ENCODE results near the gene FOXJ3.
A peak's percentile ranks its signal among the peaks of the same experiment; 100 is the strongest.

The FOXJ3 gene

DNA sequence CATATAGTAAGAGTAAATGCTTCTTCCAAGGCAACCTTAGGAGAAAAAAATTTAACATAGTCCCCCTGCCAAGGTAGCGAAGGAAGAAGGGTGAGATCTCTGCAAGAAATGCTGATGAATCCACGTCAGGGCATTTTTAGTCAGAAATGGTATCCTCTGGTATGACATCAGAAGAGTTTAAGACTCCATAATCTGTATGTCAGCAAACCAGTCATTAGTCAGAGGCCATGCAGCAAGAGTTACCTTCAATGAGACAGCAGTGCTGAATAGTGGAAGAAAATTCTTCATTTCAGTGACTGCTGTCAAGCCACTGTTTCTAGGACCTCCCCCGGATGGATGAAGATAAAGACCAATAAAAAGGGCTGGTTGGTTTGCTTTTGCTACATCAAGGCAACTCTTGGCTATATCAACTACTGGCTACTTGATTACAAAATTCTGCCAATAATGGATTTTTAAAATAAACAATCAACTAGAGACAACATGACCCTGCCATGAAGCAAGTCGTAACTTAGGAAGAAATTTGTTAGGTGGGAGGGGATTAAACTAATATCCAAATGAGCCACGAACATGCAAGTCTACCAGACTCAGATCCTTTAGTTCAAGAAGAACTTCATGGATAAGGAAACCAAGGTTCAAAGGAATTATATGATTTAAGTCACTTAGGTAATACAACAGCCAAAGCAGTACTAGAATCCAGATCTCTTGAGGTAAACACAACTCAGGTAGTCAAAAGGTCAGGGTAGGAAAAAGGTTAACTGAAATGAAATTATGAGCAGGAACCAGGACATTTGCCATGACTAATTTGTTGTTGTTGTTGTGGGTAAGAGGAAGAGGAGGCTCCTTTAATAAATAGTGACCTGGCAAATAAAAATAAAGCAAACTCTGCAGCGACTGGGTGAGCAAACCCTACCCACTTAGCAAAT, 144.8 kb downstream of the FOXJ3 start:
- no peak for DNase-seq (ENCODE audit: low spot score)

DNA sequence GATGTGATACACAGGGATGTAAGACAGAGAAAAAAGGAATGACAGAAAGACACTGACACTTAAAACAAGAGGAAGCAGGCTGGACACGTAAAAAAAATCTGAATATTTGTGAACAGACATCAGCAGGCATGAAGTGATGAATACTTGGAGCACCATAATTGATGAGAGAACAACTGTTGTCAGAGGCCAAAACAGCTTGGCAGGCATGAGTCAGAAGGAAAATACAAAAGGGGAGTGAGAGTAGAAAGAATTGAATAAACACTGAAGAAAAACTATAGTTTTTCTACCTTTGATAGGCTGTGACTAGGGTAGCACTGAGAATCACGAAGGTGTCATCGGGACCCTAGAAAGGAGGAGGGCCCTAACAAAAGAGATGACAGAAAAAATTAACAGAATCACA, 148.9 kb downstream of the FOXJ3 start:
- peak; percentile 52 for DNase-seq (ENCODE audit: low spot score)

DNA sequence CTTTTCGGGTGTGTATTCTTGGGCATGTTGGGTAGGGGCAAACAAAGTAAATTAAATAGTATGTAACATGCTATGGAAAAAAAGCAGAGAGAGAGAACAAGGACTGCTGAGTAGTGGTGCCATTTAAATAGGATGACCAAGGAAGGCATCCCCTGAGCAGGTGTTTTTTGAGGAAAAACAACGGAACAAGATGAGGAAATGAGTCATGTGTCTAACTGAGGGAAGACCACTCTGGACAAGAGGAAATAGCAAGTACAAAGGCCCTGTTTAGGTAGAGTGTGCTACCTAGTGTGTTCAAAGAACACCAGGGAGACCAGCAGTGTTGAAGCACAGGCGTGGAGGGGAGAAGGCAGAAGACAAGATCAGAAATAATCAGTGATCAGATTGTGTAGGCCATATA, 150.4 kb downstream of the FOXJ3 start:
- no peak for DNase-seq (ENCODE audit: low spot score)

DNA sequence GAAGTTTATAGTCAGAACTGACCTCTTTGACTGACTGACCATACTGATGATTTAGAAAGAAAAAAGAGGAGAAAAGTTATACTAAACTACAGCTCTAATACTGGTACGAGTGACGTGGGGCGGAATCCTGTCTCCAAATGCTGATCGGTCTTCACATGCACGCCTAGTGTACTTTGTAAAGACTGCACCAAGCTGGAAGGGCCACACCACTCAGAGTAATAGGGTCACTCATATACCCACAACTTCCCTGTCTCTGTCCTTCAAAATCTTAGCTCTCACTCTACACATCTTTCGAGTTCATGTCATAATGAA, 151.1 kb downstream of the FOXJ3 start:
- DNase-seq (ENCODE audit: low spot score): no peak

- DNase-seq (ENCODE audit: low spot score): no peak
Measured at GRCh38 chr1:42183210-42183956, 151.7 kb downstream of the FOXJ3 start.

- no peak for DNase-seq (ENCODE audit: low spot score)
Measured at GRCh38 chr1:42181687-42182086, 153.3 kb downstream of the FOXJ3 start.

GRCh38 chr1:42179900-42180329, 155.1 kb downstream of the FOXJ3 start:
- no peak for DNase-seq (ENCODE audit: low spot score)

- DNase-seq (ENCODE audit: low spot score): peak; percentile 40
Measured at GRCh38 chr1:42179275-42179674, 155.8 kb downstream of the FOXJ3 start.

GRCh38 chr1:42178249-42178648, 156.8 kb downstream of the FOXJ3 start:
- no peak for DNase-seq (ENCODE audit: low spot score)

DNA sequence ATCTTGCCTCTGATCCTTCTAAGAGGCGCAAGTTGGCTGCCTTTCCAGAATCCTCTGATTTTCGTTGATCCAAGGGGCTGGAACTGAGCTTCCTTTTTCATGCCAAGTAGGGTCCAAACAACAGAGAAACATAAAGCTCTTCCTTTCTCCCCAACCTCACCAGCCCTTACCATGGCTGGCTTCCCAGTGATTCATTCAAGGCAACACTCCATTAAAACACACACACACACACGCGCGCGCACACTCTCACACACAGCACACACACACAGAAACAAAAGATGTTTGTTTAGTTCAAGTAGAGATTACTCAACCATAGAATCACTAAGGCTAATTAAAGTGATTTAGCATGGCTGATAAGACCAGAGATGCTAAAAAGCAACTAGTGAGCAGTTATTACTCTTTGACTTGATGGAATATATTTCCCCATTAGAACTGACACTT, 157.5 kb downstream of the FOXJ3 start:
- DNase-seq (ENCODE audit: low spot score): peak; percentile 61

DNA sequence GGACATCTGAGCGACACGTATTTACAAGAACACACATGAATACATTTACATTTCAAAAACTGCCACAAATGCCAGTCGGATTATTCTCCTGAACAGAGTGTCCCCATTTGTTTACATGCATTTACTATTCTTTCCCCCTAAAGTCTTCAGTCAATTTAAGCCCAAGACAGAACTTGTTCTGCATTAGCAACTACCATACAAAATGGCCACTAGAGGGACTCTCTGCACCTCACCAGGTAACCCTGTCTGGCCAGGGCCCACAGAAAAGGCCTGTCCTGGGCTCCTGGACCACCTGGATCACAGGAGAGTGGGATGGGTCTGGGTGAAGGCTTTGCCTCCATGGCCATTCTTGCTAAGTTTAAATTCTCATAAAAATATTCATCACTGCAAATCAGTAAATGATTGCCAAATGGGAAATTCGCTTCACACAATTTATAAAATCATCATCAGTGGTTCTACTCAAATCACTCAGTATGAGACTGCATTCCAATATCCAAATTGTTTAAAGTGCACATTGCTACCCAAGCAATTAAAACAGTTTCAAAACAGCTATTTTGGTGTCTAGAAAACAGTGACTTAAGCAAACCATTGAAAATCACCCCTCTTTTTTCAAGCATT, 158.0 kb downstream of the FOXJ3 start:
- DNase-seq (ENCODE audit: low spot score): peak; percentile 54

DNA sequence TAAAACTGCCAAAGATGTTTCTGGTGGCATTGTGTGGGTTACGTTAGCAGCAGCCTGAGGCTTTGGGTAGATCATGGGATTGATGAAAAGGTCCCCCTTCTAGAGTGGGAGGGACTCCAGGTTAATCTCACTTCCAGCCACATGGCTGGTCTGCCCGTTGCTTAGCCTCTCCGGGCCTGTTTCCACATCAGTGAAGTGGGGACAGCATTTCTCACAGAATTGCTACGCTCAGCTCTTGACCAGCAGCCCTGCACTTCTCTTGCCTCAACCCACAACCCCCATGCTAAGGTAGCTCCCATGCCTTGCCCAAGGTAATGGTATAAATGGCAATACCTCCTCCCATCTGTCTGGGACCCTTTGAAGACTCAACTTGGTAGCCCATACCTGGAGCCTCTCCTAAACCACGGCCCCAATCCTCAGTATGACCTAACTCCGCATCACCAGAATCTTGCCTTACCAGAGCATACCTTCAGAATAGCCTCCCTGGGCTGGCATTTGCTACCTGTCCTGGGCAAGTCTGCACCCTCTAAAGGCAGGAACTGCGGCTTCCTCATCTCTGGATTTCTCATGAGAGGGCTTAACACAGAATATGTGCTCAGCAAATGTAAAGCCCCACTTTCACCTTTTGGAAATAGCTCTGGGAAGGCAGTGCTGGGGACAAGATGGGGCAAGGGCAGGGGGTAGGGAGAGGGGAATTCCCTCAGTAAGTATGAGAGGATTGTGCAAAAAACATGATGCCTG, 159.6 kb downstream of the FOXJ3 start:
- DNase-seq (ENCODE audit: low spot score): no peak

DNA sequence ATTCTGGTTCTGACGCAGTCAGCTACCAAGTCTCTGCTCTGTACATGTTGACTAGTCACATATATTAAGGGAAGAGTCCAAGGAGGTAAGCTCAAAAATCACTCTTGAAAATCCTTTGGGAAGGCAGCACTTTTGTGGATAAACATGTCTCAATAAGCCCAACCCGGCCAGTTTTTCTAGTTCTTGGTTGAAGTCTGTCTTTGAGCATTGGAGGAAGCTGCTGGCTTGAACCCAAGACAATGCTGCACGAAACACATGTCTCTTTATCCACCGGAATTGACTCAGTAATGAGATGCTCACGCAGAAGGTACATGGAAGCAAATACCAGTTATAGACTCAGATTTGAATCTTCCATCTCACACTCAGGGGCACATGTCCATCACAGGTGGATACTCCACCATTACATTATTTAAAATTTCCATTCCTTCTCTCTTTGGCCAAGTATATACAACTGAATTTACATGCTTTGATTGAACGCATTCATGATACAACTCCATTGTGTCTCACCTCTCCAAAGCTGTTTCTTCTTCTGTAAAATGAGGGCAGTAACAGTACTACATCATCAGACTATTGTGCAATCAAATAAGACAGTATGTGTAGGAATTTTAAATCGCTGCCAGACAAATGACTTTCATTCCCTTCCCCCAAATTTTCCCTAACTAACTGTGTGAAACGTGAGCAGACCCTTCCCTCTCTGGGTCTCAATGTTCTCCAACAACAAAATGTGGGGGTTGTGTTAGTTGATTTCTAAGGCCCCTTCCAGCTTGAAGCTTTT, 160.9 kb downstream of the FOXJ3 start:
- no peak for DNase-seq (ENCODE audit: low spot score)

GRCh38 chr1:42173155-42173933, 161.7 kb downstream of the FOXJ3 start:
- DNase-seq (ENCODE audit: low spot score): peak; percentile 76

DNA sequence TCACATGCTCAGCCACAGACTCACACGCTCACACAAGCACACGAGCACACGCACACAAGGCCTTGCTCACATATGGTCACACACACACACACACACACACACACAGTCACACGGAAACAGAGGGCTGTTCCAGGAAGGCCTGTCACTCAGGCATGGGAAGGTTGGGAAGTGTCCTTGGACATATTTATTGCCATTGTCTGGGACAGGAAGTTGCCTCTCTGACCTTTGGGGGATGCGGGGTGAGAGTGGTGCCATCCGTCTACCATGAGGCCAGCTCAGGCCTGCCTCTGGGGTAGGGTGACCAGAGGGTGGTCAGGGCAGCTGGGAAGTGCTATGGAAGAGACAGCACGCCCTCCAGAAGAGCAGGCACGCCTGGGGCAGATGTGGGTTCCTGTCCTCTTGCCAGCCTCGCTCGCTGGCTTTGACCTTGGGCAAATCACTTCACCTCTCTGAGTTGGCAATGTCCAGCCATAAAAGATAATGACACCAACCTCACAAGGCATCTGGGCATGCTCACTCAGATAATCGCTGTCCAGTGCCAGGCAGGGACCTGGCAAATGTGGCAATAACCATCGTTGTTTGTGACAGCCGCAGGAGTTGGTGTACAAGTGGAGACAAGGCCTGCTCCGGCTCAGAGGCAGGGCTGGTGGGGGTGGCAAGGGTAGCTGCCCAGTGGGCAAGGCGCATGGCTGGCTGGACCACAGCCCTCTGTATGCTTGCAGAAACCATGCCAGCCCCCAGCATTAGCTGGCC, 162.5 kb downstream of the FOXJ3 start:
- no peak for DNase-seq (ENCODE audit: low spot score)

GRCh38 chr1:42171679-42172266, 163.3 kb downstream of the FOXJ3 start:
- DNase-seq (ENCODE audit: low spot score): no peak

GRCh38 chr1:42170779-42171621, 164.0 kb downstream of the FOXJ3 start:
- no peak for DNase-seq (ENCODE audit: low spot score)

DNA sequence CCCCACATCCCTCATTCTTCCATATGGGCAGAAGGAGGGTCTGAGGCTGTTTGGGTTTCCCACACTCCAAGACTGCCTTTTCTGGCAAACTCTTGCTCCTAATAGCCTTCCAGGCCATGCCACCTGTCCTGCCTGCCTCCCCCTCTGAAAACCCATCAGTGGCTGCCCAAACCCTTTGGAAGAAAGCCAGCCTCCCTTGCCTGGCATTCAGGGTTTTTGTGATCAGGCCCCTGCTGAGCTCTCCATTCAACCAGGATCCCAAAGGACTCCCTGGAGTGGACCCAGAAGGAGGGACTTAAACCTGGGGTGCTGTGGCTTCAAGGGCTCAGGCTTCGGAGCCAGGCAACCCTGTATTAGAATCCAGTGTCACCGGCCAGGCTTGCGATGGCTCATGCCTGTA, 166.3 kb downstream of the FOXJ3 start:
- DNase-seq (ENCODE audit: low spot score): no peak

DNA sequence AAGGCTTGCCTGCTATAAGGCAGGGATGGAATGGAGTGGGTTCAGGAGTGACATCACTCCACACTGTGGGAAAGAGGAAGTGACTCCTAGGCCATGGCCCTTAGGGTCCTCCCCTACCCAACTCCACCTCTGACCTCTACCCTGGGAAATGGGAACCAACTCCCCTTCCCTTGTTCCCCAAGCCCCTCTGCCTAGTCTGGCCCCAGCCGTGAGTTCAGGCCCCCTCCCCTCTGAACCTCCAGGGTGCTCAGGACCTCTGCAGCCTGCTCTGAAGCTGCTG, 166.7 kb downstream of the FOXJ3 start:
- DNase-seq (ENCODE audit: low spot score): no peak

All from AG08396 (cell line).